ENCODE measurements around the gene CSNK1A1. TPM values are rescaled to one million over a fixed set of nuclear protein-coding genes. Genes with fewer than 3 reads are reported as not detected.

CSNK1A1 gene
- total and polyA plus RNA-seq, 4 donors = 43.0 to 108 (median 78.2) TPM

DNA sequence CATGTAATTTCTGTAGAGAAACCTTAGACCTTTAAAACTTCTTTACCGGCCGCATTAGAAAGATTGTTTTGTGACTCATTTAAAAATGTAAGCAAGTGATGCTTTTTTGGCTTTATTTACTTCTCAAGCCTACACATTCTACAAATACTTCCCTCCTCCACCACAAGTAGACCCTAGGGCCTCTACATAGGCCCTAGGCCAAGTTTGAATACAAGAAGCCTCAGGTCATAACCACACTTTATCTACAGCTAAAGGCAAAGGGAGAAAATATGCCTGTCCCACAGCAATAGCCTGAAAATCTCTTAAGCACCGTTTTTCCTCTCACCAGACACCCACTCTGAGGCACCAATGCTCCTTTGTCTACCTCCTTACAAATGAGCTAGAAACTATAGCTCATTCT is 53.9 kb downstream of the CSNK1A1 start (continued):
- TF ChIP-seq, protein P1, sequence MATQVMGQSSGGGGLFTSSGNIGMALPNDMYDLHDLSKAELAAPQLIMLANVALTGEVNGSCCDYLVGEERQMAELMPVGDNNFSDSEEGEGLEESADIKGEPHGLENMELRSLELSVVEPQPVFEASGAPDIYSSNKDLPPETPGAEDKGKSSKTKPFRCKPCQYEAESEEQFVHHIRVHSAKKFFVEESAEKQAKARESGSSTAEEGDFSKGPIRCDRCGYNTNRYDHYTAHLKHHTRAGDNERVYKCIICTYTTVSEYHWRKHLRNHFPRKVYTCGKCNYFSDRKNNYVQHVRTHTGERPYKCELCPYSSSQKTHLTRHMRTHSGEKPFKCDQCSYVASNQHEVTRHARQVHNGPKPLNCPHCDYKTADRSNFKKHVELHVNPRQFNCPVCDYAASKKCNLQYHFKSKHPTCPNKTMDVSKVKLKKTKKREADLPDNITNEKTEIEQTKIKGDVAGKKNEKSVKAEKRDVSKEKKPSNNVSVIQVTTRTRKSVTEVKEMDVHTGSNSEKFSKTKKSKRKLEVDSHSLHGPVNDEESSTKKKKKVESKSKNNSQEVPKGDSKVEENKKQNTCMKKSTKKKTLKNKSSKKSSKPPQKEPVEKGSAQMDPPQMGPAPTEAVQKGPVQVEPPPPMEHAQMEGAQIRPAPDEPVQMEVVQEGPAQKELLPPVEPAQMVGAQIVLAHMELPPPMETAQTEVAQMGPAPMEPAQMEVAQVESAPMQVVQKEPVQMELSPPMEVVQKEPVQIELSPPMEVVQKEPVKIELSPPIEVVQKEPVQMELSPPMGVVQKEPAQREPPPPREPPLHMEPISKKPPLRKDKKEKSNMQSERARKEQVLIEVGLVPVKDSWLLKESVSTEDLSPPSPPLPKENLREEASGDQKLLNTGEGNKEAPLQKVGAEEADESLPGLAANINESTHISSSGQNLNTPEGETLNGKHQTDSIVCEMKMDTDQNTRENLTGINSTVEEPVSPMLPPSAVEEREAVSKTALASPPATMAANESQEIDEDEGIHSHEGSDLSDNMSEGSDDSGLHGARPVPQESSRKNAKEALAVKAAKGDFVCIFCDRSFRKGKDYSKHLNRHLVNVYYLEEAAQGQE (IDR thresholded peaks at IDR 0.05) = no peak

DNA sequence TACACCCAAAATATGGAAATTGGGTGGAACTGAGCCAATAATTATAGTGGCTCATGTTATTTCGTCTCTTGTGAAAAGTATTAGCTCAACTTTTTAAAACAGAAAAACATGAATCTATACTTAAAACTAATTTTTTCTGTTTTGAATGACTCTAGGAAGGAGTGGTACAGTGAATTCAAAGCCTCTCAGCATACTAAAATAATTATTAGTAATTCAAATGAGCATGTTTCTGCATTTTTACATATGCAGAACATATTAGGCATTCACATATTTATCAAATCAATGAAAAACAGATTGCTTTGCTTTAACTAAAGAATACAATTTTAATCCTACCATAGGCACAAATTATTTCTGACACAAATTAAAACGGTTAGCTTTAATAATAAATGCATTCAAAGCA is 54.3 kb downstream of the CSNK1A1 start:
- Histone ChIP-seq H3K27ac (ENCODE audit: low read depth in 1 of 2, low read length in 2 of 2) (no peak overlapping the region), H3K27me3 (ENCODE audit: control insufficient read depth in 4 of 4, insufficient read depth in 4 of 4, low read length in 3 of 4) (no peaks in the 10 kb centered on the region), H3K9me3 (ENCODE audit: control insufficient read depth in 4 of 4, low read length in 3 of 4) (no peaks in the 10 kb centered on the region), H3K9ac (ENCODE audit: low read depth in 1 of 2, low read length in 2 of 2) (no peak overlapping the region), H3K36me3 (ENCODE audit: control insufficient read depth in 4 of 4, insufficient read depth in 3 of 4, low read depth in 1 of 4, low read length in 3 of 4) (peaks cover 13 to 31% (median 26%) of the 10 kb centered on the region in 4 donors), H3K4me3 (ENCODE audit: low read depth in 1 of 3, low read length in 3 of 3) (no peak overlapping the region), H3K4me1 (ENCODE audit: control insufficient read depth in 4 of 4, insufficient read depth in 4 of 4, low read length in 3 of 4) (no peaks in the 10 kb centered on the region)
- DNase-seq (ENCODE audit: low spot score) = no peak
- 82% methylated on average over 2 of the region's 2 CpGs for WGBS
- no peak for TF ChIP-seq SP1 (IDR thresholded peaks at IDR 0.05)
- no peak for TF ChIP-seq EGR1 (IDR thresholded peaks at IDR 0.05; ENCODE audit: low read depth in 2 of 2)
- TF ChIP-seq RAD21 (IDR thresholded peaks at IDR 0.05) = no peak
- no peak for TF ChIP-seq RXRA (IDR thresholded peaks at IDR 0.05)
- TF ChIP-seq NR2F2 (IDR thresholded peaks at IDR 0.05) = no peak
- TF ChIP-seq, protein P2, sequence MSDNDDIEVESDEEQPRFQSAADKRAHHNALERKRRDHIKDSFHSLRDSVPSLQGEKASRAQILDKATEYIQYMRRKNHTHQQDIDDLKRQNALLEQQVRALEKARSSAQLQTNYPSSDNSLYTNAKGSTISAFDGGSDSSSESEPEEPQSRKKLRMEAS (IDR thresholded peaks at IDR 0.05) = no peak
- TF ChIP-seq, protein P3, sequence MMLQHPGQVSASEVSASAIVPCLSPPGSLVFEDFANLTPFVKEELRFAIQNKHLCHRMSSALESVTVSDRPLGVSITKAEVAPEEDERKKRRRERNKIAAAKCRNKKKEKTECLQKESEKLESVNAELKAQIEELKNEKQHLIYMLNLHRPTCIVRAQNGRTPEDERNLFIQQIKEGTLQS (IDR thresholded peaks at IDR 0.05) = no peak
- TF ChIP-seq, protein P4, sequence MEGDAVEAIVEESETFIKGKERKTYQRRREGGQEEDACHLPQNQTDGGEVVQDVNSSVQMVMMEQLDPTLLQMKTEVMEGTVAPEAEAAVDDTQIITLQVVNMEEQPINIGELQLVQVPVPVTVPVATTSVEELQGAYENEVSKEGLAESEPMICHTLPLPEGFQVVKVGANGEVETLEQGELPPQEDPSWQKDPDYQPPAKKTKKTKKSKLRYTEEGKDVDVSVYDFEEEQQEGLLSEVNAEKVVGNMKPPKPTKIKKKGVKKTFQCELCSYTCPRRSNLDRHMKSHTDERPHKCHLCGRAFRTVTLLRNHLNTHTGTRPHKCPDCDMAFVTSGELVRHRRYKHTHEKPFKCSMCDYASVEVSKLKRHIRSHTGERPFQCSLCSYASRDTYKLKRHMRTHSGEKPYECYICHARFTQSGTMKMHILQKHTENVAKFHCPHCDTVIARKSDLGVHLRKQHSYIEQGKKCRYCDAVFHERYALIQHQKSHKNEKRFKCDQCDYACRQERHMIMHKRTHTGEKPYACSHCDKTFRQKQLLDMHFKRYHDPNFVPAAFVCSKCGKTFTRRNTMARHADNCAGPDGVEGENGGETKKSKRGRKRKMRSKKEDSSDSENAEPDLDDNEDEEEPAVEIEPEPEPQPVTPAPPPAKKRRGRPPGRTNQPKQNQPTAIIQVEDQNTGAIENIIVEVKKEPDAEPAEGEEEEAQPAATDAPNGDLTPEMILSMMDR (IDR thresholded peaks at IDR 0.05; ENCODE audit: low read depth, low read length, missing input control) = no peak
- no peak for TF ChIP-seq JUND (IDR thresholded peaks at IDR 0.05)
- no peak for TF ChIP-seq HNF4A (conservative IDR thresholded peaks at IDR 0.05)
- TF ChIP-seq TAF1 (conservative IDR thresholded peaks at IDR 0.05) = no peak
- TF ChIP-seq FOXA2 (IDR thresholded peaks at IDR 0.05) = no peak
- TF ChIP-seq HNF4G (IDR thresholded peaks at IDR 0.05) = no peak
- TF ChIP-seq YY1 (IDR thresholded peaks at IDR 0.05) = no peak
- TF ChIP-seq, protein P1 (IDR thresholded peaks at IDR 0.05) = no peak
- TF ChIP-seq, protein P5, sequence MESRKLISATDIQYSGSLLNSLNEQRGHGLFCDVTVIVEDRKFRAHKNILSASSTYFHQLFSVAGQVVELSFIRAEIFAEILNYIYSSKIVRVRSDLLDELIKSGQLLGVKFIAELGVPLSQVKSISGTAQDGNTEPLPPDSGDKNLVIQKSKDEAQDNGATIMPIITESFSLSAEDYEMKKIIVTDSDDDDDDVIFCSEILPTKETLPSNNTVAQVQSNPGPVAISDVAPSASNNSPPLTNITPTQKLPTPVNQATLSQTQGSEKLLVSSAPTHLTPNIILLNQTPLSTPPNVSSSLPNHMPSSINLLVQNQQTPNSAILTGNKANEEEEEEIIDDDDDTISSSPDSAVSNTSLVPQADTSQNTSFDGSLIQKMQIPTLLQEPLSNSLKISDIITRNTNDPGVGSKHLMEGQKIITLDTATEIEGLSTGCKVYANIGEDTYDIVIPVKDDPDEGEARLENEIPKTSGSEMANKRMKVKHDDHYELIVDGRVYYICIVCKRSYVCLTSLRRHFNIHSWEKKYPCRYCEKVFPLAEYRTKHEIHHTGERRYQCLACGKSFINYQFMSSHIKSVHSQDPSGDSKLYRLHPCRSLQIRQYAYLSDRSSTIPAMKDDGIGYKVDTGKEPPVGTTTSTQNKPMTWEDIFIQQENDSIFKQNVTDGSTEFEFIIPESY (IDR thresholded peaks at IDR 0.05) = no peak
- no peak for TF ChIP-seq FOXA1 (IDR thresholded peaks at IDR 0.05)
- no peak for TF ChIP-seq GABPA (IDR thresholded peaks at IDR 0.05 in 1 of 2, conservative IDR thresholded peaks at IDR 0.05 in 1 of 2)

Data from liver (tissue), 9 donors.